CD4-positive, alpha-beta memory T cell (primary cell): ENCODE measurements around the gene FOXK2. TPM values are rescaled to one million over a fixed set of nuclear protein-coding genes. Genes with fewer than 3 reads are reported as not detected.

Source experiments
- CTCF ChIA-PET: fragments of 350-600 bp; sonication (Branson Sonifier 250); formaldehyde crosslinking; loops from one replicate; lab custom pipeline; 2021; ENCODE audit warnings: inconsistent platforms; ENCODE audit not compliant: partially characterized antibody; lab: Charles Lee
- POLR2A ChIA-PET: fragments of 350-600 bp; sonication (Branson Sonifier 250); formaldehyde crosslinking; loops from one replicate; lab custom pipeline; 2021; ENCODE audit not compliant: partially characterized antibody; lab: Charles Lee
- DNase-seq, 5 donors: peaks; one replicate each; pipeline versions ENCODE4 v3.0.0 to v3.0.0-alpha.2; 2020 to 2022; ENCODE audit warnings: mixed read lengths in 1 of 5
- H3K27ac ChIP-seq: one replicate; pipeline ENCODE4 v1.7.0; 2013; ENCODE audit warnings: low read depth, low read length
- H3K27me3 ChIP-seq: 2 replicates; pipeline ENCODE4 v1.7.0; 2013; ENCODE audit warnings: mild to moderate bottlenecking, low read length, moderate library complexity; ENCODE audit not compliant: insufficient read depth
- H3K36me3 ChIP-seq: 2 replicates; pipeline ENCODE4 v1.7.0; 2013; ENCODE audit warnings: mild to moderate bottlenecking, low read length, moderate library complexity; ENCODE audit not compliant: insufficient read depth
- H3K4me1 ChIP-seq: 2 replicates; pipeline ENCODE4 v1.7.0; 2013; ENCODE audit warnings: mild to moderate bottlenecking, low read length, moderate library complexity; ENCODE audit not compliant: insufficient read depth
- H3K4me3 ChIP-seq, 2 donors: one replicate each; pipeline ENCODE4 v1.7.0; 2013; ENCODE audit warnings: low read length in 2 of 2, mild to moderate bottlenecking in 1 of 2
- H3K9me3 ChIP-seq, 2 donors: one replicate each; pipeline ENCODE4 v1.7.0; 2013; ENCODE audit warnings: low read length in 2 of 2, control low read depth in 1 of 2; ENCODE audit not compliant: control insufficient read depth in 1 of 2
- H3K27ac Mint-ChIP-seq, 7 donors: one replicate each; pipeline ENCODE4 v1.8.0; 2020 to 2021; ENCODE audit warnings: mixed read lengths in 7 of 7, mild to moderate bottlenecking in 6 of 7, inconsistent platforms in 3 of 7, moderate library complexity in 3 of 7
- H3K27me3 Mint-ChIP-seq, 2 donors: one replicate each; pipeline ENCODE4 v1.8.0; 2020 to 2021; ENCODE audit warnings: mixed read lengths in 2 of 2
- H3K36me3 Mint-ChIP-seq, 2 donors: one replicate each; pipeline ENCODE4 v1.8.0; 2020 to 2021; ENCODE audit warnings: mixed read lengths in 2 of 2, inconsistent platforms in 1 of 2, mild to moderate bottlenecking in 1 of 2
- H3K4me1 Mint-ChIP-seq, 4 donors: one replicate each; pipeline ENCODE4 v1.8.0; 2020 to 2021; ENCODE audit warnings: mixed read lengths in 4 of 4, mild to moderate bottlenecking in 1 of 4
- H3K4me3 Mint-ChIP-seq, 8 donors: one replicate each; pipeline ENCODE4 v1.8.0; 2020 to 2021; ENCODE audit warnings: mixed read lengths in 8 of 8, mild to moderate bottlenecking in 7 of 8, moderate library complexity in 6 of 8, inconsistent platforms in 3 of 8
- H3K9me3 Mint-ChIP-seq, 8 donors: one replicate each; pipeline ENCODE4 v1.8.0; 2020 to 2021; ENCODE audit warnings: mixed read lengths in 8 of 8, mild to moderate bottlenecking in 5 of 8, inconsistent platforms in 3 of 8, moderate library complexity in 1 of 8
- intact Hi-C: fragments of 100-400 bp; cut with micrococcal nuclease; formaldehyde crosslinking; loops from one replicate; pipeline ENCODE4 v1.15.1; 2023
- polyA plus RNA-seq, 2 donors: library from polyadenylated mRNA; unstranded; fragments of 300-500 nt; fragmentation: Illumina TruSeq; gene quantifications; one replicate each; pipeline ENCODE4 v1.2.3, GENCODE V29; 2021
- total RNA-seq, 2 experiments: library from RNA; stranded (reverse); gene quantifications; one replicate each; pipeline ENCODE4 v1.2.3, GENCODE V29; 2021

FOXK2 gene
- total and polyA plus RNA-seq, 4 experiments from 2014 or later = 1.3 to 57.5 (median 29.1) TPM

- Mint-ChIP-seq H3K36me3 (peaks cover 19 to 20% of the 10 kb centered on the region in 2 donors), H3K4me1 (peaks cover 11 to 15% (median 13%) of the 10 kb centered on the region in 4 donors), H3K27ac (peak overlapping the region in 4 of 7 donors; percentile 57 to 76 (median 70)), H3K9me3 (no peaks in the 10 kb centered on the region), H3K4me3 (peak overlapping the region in 1 of 8 donors; percentile 49), H3K27me3 (no peaks in the 10 kb centered on the region)
- DNase-seq = no peak
- Histone ChIP-seq H3K9me3 (no peaks in the 10 kb centered on the region), H3K27me3 (no peaks in the 10 kb centered on the region), H3K4me1 (peaks cover 7% of the 10 kb centered on the region), H3K36me3 (peaks cover 6% of the 10 kb centered on the region), H3K27ac (no peak overlapping the region), H3K4me3 (no peak overlapping the region)
- ChIA-PET CTCF (interaction anchor here (0.6 kb wide), 1 partner anchor 27 kb away, joined by 3 read pairs; no protein-coding TSS in a partner anchor), POLR2A (no interaction called here)
- intact Hi-C loops = no loop called here
These were observed 67.9 kb downstream of the FOXK2 start for GRCh38 chr17:82587234-82588086.

- Mint-ChIP-seq H3K4me1 (peaks cover 14 to 26% (median 20%) of the 10 kb centered on the region in 4 donors), H3K27me3 (no peaks in the 10 kb centered on the region), H3K9me3 (no peaks in the 10 kb centered on the region), H3K27ac (peak overlapping the region in 2 of 7 donors; percentile 66 to 73), H3K36me3 (peaks cover 16 to 17% of the 10 kb centered on the region in 2 donors), H3K4me3 (no peak overlapping the region)
- DNase-seq = no peak
- no peaks in the 10 kb centered on the region for H3K9me3 ChIP-seq
- POLR2A ChIA-PET = no interaction called here
- no peak overlapping the region for H3K4me3 ChIP-seq
- CTCF ChIA-PET = no interaction called here
- H3K4me1 ChIP-seq = peaks cover 17% of the 10 kb centered on the region
- peaks cover 6% of the 10 kb centered on the region for H3K36me3 ChIP-seq
- no peaks in the 10 kb centered on the region for H3K27me3 ChIP-seq
- intact Hi-C loops = no loop called here
- H3K27ac ChIP-seq = no peak overlapping the region
These were observed 69.0 kb downstream of the FOXK2 start for GRCh38 chr17:82588266-82589175.

- CTCF ChIA-PET = no interaction called here
- Histone ChIP-seq H3K4me1 (peaks cover 30% of the 10 kb centered on the region), H3K27me3 (no peaks in the 10 kb centered on the region), H3K4me3 (no peak overlapping the region), H3K27ac (no peak overlapping the region), H3K36me3 (peaks cover 6% of the 10 kb centered on the region), H3K9me3 (no peaks in the 10 kb centered on the region)
- peak overlapping the region in 3 of 7 donors; percentile 35 to 70 (median 66) for H3K27ac Mint-ChIP-seq
- DNase-seq = no peak
- H3K4me1 Mint-ChIP-seq = peaks cover 15 to 37% (median 26%) of the 10 kb centered on the region in 4 donors
- no peak overlapping the region for H3K4me3 Mint-ChIP-seq
- POLR2A ChIA-PET = no interaction called here
- H3K27me3 Mint-ChIP-seq = no peaks in the 10 kb centered on the region
- no peaks in the 10 kb centered on the region for H3K9me3 Mint-ChIP-seq
- intact Hi-C loops = no loop called here
- H3K36me3 Mint-ChIP-seq = peaks cover 16 to 17% of the 10 kb centered on the region in 2 donors
These were observed 70.3 kb downstream of the FOXK2 start for GRCh38 chr17:82589851-82590180.

- H3K36me3 Mint-ChIP-seq = peaks cover 16 to 17% of the 10 kb centered on the region in 2 donors
- peaks cover 17 to 41% (median 27%) of the 10 kb centered on the region in 4 donors for H3K4me1 Mint-ChIP-seq
- H3K9me3 ChIP-seq = no peaks in the 10 kb centered on the region
- CTCF ChIA-PET = no interaction called here
- no peaks in the 10 kb centered on the region for H3K9me3 Mint-ChIP-seq
- H3K27ac ChIP-seq = no peak overlapping the region
- intact Hi-C loops = no loop called here
- no peak overlapping the region for H3K4me3 ChIP-seq
- H3K36me3 ChIP-seq = peaks cover 6% of the 10 kb centered on the region
- H3K4me1 ChIP-seq = peaks cover 34% of the 10 kb centered on the region
- no peaks in the 10 kb centered on the region for H3K27me3 Mint-ChIP-seq
- peak overlapping the region in 5 of 7 donors; percentile 12 to 82 (median 73) for H3K27ac Mint-ChIP-seq
- POLR2A ChIA-PET = no interaction called here
- no peaks in the 10 kb centered on the region for H3K27me3 ChIP-seq
- no peak overlapping the region for H3K4me3 Mint-ChIP-seq
- DNase-seq = no peak
These were observed 70.7 kb downstream of the FOXK2 start for GRCh38 chr17:82590216-82590615.

GRCh38 chr17:82590881-82591539, 71.5 kb downstream of the FOXK2 start:
- Mint-ChIP-seq H3K4me1 (peaks cover 15 to 44% (median 26%) of the 10 kb centered on the region in 4 donors), H3K27me3 (no peaks in the 10 kb centered on the region), H3K36me3 (peaks cover 15 to 16% of the 10 kb centered on the region in 2 donors), H3K9me3 (no peaks in the 10 kb centered on the region), H3K27ac (peak overlapping the region in 3 of 7 donors; percentile 66 to 82 (median 68)), H3K4me3 (no peak overlapping the region)
- intact Hi-C loops = no loop called here
- H3K36me3 ChIP-seq = peaks cover 6% of the 10 kb centered on the region
- H3K27ac ChIP-seq = no peak overlapping the region
- ChIA-PET CTCF (no interaction called here), POLR2A (no interaction called here)
- no peaks in the 10 kb centered on the region for H3K9me3 ChIP-seq
- no peak for DNase-seq
- H3K4me1 ChIP-seq = peaks cover 36% of the 10 kb centered on the region
- no peak overlapping the region for H3K4me3 ChIP-seq
- H3K27me3 ChIP-seq = no peaks in the 10 kb centered on the region

GRCh38 chr17:82592289-82592766, 72.8 kb downstream of the FOXK2 start:
- CTCF ChIA-PET = no interaction called here
- Mint-ChIP-seq H3K4me1 (peaks cover 17 to 39% (median 25%) of the 10 kb centered on the region in 4 donors), H3K27me3 (no peaks in the 10 kb centered on the region), H3K36me3 (peaks cover 8 to 10% of the 10 kb centered on the region in 2 donors), H3K4me3 (peak overlapping the region in 7 of 8 donors; percentile 37 to 82 (median 75)), H3K9me3 (no peaks in the 10 kb centered on the region), H3K27ac (peak overlapping the region; percentile 43 to 95 (median 86))
- Histone ChIP-seq H3K4me1 (peaks cover 36% of the 10 kb centered on the region), H3K9me3 (no peaks in the 10 kb centered on the region), H3K4me3 (no peak overlapping the region), H3K27me3 (no peaks in the 10 kb centered on the region), H3K27ac (peak overlapping the region; percentile 44), H3K36me3 (peaks cover under 1% of the 10 kb centered on the region)
- intact Hi-C loops = loop anchor here (2.0 kb wide), 1 partner anchor 56 kb away; the partner anchor contains the start of gene WDR45B
- no peak for DNase-seq
- POLR2A ChIA-PET = interaction anchor here (0.7 to 1.2 kb wide), 2 partner anchors 11 to 344 kb away, joined by 3 to 4 read pairs; no protein-coding TSS in a partner anchor
